HL-60 (cell line): Measurements from ENCODE around the gene CCDC158.

Source experiments
- DNase-seq, 2 experiments: peaks; one replicate each; pipeline ENCODE4 v3.0.0-alpha.2; 2010 to 2020; ENCODE audit warnings: low read depth in 1 of 2, low spot score in 1 of 2
- H3K27ac ChIP-seq: fragments of 250-450 bp; sonication (Bioruptor Pico); replicated peaks from 2 replicates; pipeline ENCODE4 v1.5.1; 2020; ENCODE audit warnings: mild to moderate bottlenecking, moderate library complexity
- H3K27me3 ChIP-seq: fragments of 250-450 bp; sonication (Bioruptor Pico); 2 replicates; pipeline ENCODE4 v1.5.1; 2021; ENCODE audit warnings: mild to moderate bottlenecking, moderate library complexity; ENCODE audit not compliant: insufficient read depth, poor library complexity, severe bottlenecking
- H3K4me3 ChIP-seq: replicated peaks from 2 replicates; pipeline ENCODE4 v1.5.1; 2011; ENCODE audit warnings: mild to moderate bottlenecking, control low read depth, low read length; ENCODE audit not compliant: insufficient read depth
- CTCF ChIP-seq: IDR thresholded peaks from one replicate; pipeline ENCODE4 v1.5.1; 2011; ENCODE audit warnings: low read length, control low read depth, inconsistent platforms; ENCODE audit not compliant: insufficient read depth
- GABPA ChIP-seq: IDR thresholded peaks from 2 replicates; pipeline ENCODE4 v1.6.1; 2012; ENCODE audit warnings: low read depth
- POLR2AphosphoS5 ChIP-seq: IDR thresholded peaks from 2 replicates; pipeline ENCODE4 v1.6.1; 2012; ENCODE audit warnings: low read depth
- REST ChIP-seq: IDR thresholded peaks from 2 replicates; pipeline ENCODE4 v1.6.1; 2012; ENCODE audit warnings: low read depth; ENCODE audit not compliant: insufficient replicate concordance
- SPI1 ChIP-seq: IDR thresholded peaks from 2 replicates; pipeline ENCODE4 v1.6.1; 2012; ENCODE audit warnings: low read depth, mild to moderate bottlenecking, borderline replicate concordance

Gene CCDC158

GRCh38 chr4:76326515-76326914 is 94.4 kb downstream of the CCDC158 start:
- no peak overlapping the region for H3K4me3 ChIP-seq
- no peak overlapping the region for H3K27ac ChIP-seq
- TF ChIP-seq POLR2AphosphoS5 = no peak
- no peak for DNase-seq
- no peaks in the 10 kb centered on the region for H3K27me3 ChIP-seq

- TF ChIP-seq GABPA (no peak), REST (no peak), POLR2AphosphoS5 (no peak), SPI1 (no peak), CTCF (no peak)
- Histone ChIP-seq H3K27ac (peak overlapping the region; percentile 34), H3K4me3 (no peak overlapping the region), H3K27me3 (no peaks in the 10 kb centered on the region)
- no peak for DNase-seq
Observed at GRCh38 chr4:76325072-76325471, 95.9 kb downstream of the CCDC158 start.

GRCh38 chr4:76322236-76322635 is 98.7 kb downstream of the CCDC158 start:
- peak in 1 of 2 experiments; percentile 24 for DNase-seq
- Histone ChIP-seq H3K4me3 (no peak overlapping the region), H3K27me3 (no peaks in the 10 kb centered on the region), H3K27ac (peak overlapping the region; percentile 65)
- TF ChIP-seq REST (no peak), GABPA (no peak), CTCF (no peak), SPI1 (no peak), POLR2AphosphoS5 (no peak)

GRCh38 chr4:76316131-76316530 is 104.8 kb downstream of the CCDC158 start:
- no peak for TF ChIP-seq POLR2AphosphoS5
- no peak for TF ChIP-seq GABPA
- TF ChIP-seq SPI1 = no peak
- no peak for TF ChIP-seq CTCF
- no peak for TF ChIP-seq REST
- Histone ChIP-seq H3K4me3 (no peak overlapping the region), H3K27ac (no peak overlapping the region), H3K27me3 (no peaks in the 10 kb centered on the region)
- DNase-seq = no peak
